HK-2 (cell line): ENCODE measurements around the gene GTF3C1.

Source experiments
- DNase-seq: peaks from one replicate; pipeline ENCODE4 v3.0.0-alpha.2; 2018; ENCODE audit not compliant: unreplicated experiment

Gene GTF3C1

GRCh38 chr16:27485126-27485525 is 64.6 kb downstream of the GTF3C1 start:
- DNase-seq: no peak

- DNase-seq: no peak
Observed at GRCh38 chr16:27483624-27484023, 66.1 kb downstream of the GTF3C1 start.

GRCh38 chr16:27483088-27483437 is 66.7 kb downstream of the GTF3C1 start:
- no peak for DNase-seq

- DNase-seq: no peak
Observed at GRCh38 chr16:27482397-27483087, 67.2 kb downstream of the GTF3C1 start.

- no peak for DNase-seq
Observed at GRCh38 chr16:27481282-27481934, 68.3 kb downstream of the GTF3C1 start.

GRCh38 chr16:27480761-27481160 is 69.0 kb downstream of the GTF3C1 start:
- DNase-seq: no peak

- no peak for DNase-seq
Observed at GRCh38 chr16:27476240-27476639, 73.5 kb downstream of the GTF3C1 start.

GRCh38 chr16:27475561-27475960 is 74.2 kb downstream of the GTF3C1 start:
- DNase-seq: peak; percentile 72

- no peak for DNase-seq
Observed at GRCh38 chr16:27474921-27475320, 74.8 kb downstream of the GTF3C1 start.

- no peak for DNase-seq
Observed at GRCh38 chr16:27474041-27474440, 75.7 kb downstream of the GTF3C1 start.

- no peak for DNase-seq
Observed at GRCh38 chr16:27473101-27473900, 76.4 kb downstream of the GTF3C1 start.

GRCh38 chr16:27472091-27473020 is 77.4 kb downstream of the GTF3C1 start:
- no peak for DNase-seq

- DNase-seq: no peak
Observed at GRCh38 chr16:27471661-27472060, 78.1 kb downstream of the GTF3C1 start.

GRCh38 chr16:27470567-27471431 is 78.9 kb downstream of the GTF3C1 start:
- no peak for DNase-seq

- DNase-seq: no peak
Observed at GRCh38 chr16:27468941-27469531, 80.7 kb downstream of the GTF3C1 start.

- no peak for DNase-seq
Observed at GRCh38 chr16:27465483-27465879, 84.2 kb downstream of the GTF3C1 start.

- DNase-seq: no peak
Observed at GRCh38 chr16:27464626-27465482, 84.9 kb downstream of the GTF3C1 start.

GRCh38 chr16:27463741-27464591 is 85.7 kb downstream of the GTF3C1 start:
- DNase-seq: no peak
